ENCODE results near the gene MIPEP. TPM values are rescaled to one million over a fixed set of nuclear protein-coding genes. Genes with fewer than 3 reads are reported as not detected.

The MIPEP gene
- total and polyA plus RNA-seq, 12 donors = 13.9 to 28.6 (median 20.7) TPM

- Histone ChIP-seq H3K4me1 (replicated peaks in 1 of 2) (peaks cover 0 to 10% of the 10 kb centered on the region in 2 donors), H3K9me3 (replicated peaks in 1 of 3) (no peaks in the 10 kb centered on the region), H3K27me3 (no peaks in the 10 kb centered on the region), H3K4me3 (no peak overlapping the region), H3K27ac (no peak overlapping the region), H3K36me3 (replicated peaks in 1 of 2) (no peaks in the 10 kb centered on the region)
- intact Hi-C loops (cut with DNase I) = no loop called here
- TF ChIP-seq CTCF (IDR thresholded peaks at IDR 0.05) (no peak), POLR2A (IDR thresholded peaks at IDR 0.05) (no peak)
- WGBS, 4 donors = 91 to 97% (median 94%) methylated on average over 2 of the region's 2 CpGs
- DNase-seq = no peak
Observed at GRCh38 chr13:23796551-23796950, 92.6 kb downstream of the MIPEP start.

GRCh38 chr13:23794267-23795161, 94.7 kb downstream of the MIPEP start:
- Histone ChIP-seq H3K9me3 (replicated peaks in 1 of 3) (no peaks in the 10 kb centered on the region), H3K4me3 (no peak overlapping the region), H3K4me1 (replicated peaks in 1 of 2) (peaks cover 0 to 10% of the 10 kb centered on the region in 2 donors), H3K27ac (no peak overlapping the region), H3K27me3 (no peaks in the 10 kb centered on the region), H3K36me3 (replicated peaks in 1 of 2) (no peaks in the 10 kb centered on the region)
- no peak for DNase-seq
- WGBS, 4 donors = 63 to 72% (median 69%) methylated on average over 7 of the region's 7 CpGs
- intact Hi-C loops (cut with DNase I) = no loop called here
- TF ChIP-seq POLR2A (IDR thresholded peaks at IDR 0.05) (no peak), CTCF (IDR thresholded peaks at IDR 0.05) (no peak)

- WGBS, 4 donors = 87 to 100% (median 90%) methylated on average over 3 of the region's 3 CpGs
- peaks cover 0 to 10% of the 10 kb centered on the region in 2 donors for H3K4me1 ChIP-seq (replicated peaks in 1 of 2)
- intact Hi-C loops (cut with DNase I) = no loop called here
Observed at GRCh38 chr13:23793711-23794110, 95.5 kb downstream of the MIPEP start.

DNA sequence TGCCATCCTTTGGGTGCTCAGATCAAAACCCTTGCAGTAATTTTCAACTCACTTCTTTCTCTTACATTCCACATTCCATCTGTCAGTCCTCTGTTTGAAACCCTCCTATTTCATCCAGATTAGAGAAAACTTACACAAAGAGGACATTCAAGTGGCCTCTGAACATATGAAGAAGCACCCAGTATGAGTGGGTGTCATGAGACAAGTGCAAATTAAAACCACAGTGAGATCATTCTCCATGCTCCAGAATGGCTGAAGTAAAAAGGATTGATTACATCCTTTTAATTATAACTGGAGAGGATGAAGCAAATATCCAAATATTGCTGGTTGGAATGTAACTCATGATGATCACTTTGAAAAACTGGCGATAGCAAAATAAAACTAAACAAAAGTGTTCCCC, 96.5 kb downstream of the MIPEP start:
- WGBS, 4 donors = 96 to 100% (median 98%) methylated on average over 1 of the region's 1 CpG
- H3K9me3 ChIP-seq (replicated peaks in 1 of 3) = no peaks in the 10 kb centered on the region
- H3K4me3 ChIP-seq = no peak overlapping the region
- TF ChIP-seq CTCF (IDR thresholded peaks at IDR 0.05) (no peak), POLR2A (IDR thresholded peaks at IDR 0.05) (no peak)
- no peak for DNase-seq
- intact Hi-C loops (cut with DNase I) = no loop called here
- no peak overlapping the region for H3K27ac ChIP-seq
- no peaks in the 10 kb centered on the region for H3K36me3 ChIP-seq (replicated peaks in 1 of 2)
- peaks cover 0 to 10% of the 10 kb centered on the region in 2 donors for H3K4me1 ChIP-seq (replicated peaks in 1 of 2)
- no peaks in the 10 kb centered on the region for H3K27me3 ChIP-seq

More at GRCh38 chr13:23793711-23794110, 95.5 kb downstream of the MIPEP start:
- Histone ChIP-seq H3K27ac (no peak overlapping the region), H3K4me3 (no peak overlapping the region), H3K9me3 (replicated peaks in 1 of 3) (no peaks in the 10 kb centered on the region), H3K27me3 (no peaks in the 10 kb centered on the region), H3K36me3 (replicated peaks in 1 of 2) (no peaks in the 10 kb centered on the region)
- TF ChIP-seq CTCF (IDR thresholded peaks at IDR 0.05) (no peak), POLR2A (IDR thresholded peaks at IDR 0.05) (no peak)
- DNase-seq = no peak

Data from adrenal gland (tissue), 12 donors.